NT2/D1 (cell line): ENCODE data around the gene CFAP65.

Source experiments
- SUZ12 ChIP-seq: IDR thresholded peaks from 2 replicates; pipeline ENCODE4 v1.6.1; 2011; ENCODE audit not compliant: insufficient read length, insufficient read depth; ENCODE audit errors: extremely low read depth
- ZNF274 ChIP-seq: IDR thresholded peaks from 2 replicates; pipeline ENCODE4 v1.6.1; 2011; ENCODE audit warnings: mild to moderate bottlenecking, low read depth, low read length

- TF ChIP-seq SUZ12 (no peak), ZNF274 (no peak)
Observed at GRCh38 chr2:219056896-219057708, 15.8 kb upstream of the CFAP65 start.
